ENCODE data around the gene RUBCN. TPM values are rescaled to one million over a fixed set of nuclear protein-coding genes. Genes with fewer than 3 reads are reported as not detected.

The RUBCN gene
- polyA plus RNA-seq, 1 of the 3 experiments (the other 2 are of a cell fraction), result 14.9 TPM

DNA sequence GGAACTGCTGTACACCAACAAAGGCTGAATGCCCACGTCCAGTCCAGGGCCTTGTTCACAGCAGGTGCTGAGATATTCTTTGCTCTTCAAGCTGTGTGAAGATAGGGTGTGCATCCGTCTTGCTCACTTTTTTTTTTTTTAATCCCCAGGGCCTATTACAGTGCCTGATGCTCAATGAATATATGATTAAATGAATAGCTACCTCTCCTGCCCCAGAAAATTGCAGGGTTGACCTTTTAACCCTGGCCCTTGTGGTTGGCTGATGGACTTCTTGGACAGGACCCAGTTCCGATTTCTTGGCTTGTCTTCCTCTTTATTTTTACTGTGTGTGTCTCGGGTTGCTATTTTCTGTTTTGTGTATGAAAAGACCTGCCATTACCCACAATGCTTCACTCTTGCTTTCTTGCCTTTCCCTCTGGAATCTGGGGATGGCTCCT, 10.1 kb upstream of the RUBCN start:
- TF ChIP-seq NFIC (IDR thresholded peaks at IDR 0.05; ENCODE audit: borderline replicate concordance) (peak; percentile 33; the same call in 1 of the 2 replicates), CTCF (IDR thresholded peaks at IDR 0.05) (no peak), GATA2 (CRISPR knock-in tag; IDR thresholded peaks at IDR 0.05) (no peak)
- 60% methylated on average over 4 of the region's 4 CpGs for WGBS (ENCODE audit: low lambda C conversion rate)
- Histone ChIP-seq H3K9me3 (no peaks in the 10 kb centered on the region), H2AFZ (ENCODE audit: low read depth) (no peak overlapping the region), H3K27me3 (ENCODE audit: insufficient read depth) (no peaks in the 10 kb centered on the region), H3K4me3 (ENCODE audit: low read depth in 2 of 2, low read length in 1 of 2) (no peak overlapping the region), H3K79me2 (ENCODE audit: insufficient read depth) (peaks cover 12% of the 10 kb centered on the region), H3K9me2 (no peaks in the 10 kb centered on the region), H3K36me3 (replicated peaks in 1 of 2; ENCODE audit: control insufficient read depth in 1 of 2, insufficient read depth in 2 of 2, low read length in 1 of 2) (no peaks in the 10 kb centered on the region), H3K27ac (ENCODE audit: low read depth in 2 of 2, low read length in 1 of 2) (no peak overlapping the region), H3F3A (replicated peaks; ENCODE audit: insufficient read depth) (peaks cover 40% of the 10 kb centered on the region), H3K9ac (no peak overlapping the region), H4K20me1 (ENCODE audit: insufficient read depth) (peaks cover 13% of the 10 kb centered on the region), H3K4me1 (ENCODE audit: control insufficient read depth in 1 of 2, insufficient read depth in 2 of 2, low read depth in 1 of 2, low read length in 1 of 2) (peaks cover 0 to 5% of the 10 kb centered on the region in 2 experiments; a peak in 3 of 4 replicates), H3K4me2 (no peak overlapping the region)
- no peak for DNase-seq
- CTCF ChIA-PET, result no interaction called here
- POLR2A ChIA-PET, result no interaction called here

DNA sequence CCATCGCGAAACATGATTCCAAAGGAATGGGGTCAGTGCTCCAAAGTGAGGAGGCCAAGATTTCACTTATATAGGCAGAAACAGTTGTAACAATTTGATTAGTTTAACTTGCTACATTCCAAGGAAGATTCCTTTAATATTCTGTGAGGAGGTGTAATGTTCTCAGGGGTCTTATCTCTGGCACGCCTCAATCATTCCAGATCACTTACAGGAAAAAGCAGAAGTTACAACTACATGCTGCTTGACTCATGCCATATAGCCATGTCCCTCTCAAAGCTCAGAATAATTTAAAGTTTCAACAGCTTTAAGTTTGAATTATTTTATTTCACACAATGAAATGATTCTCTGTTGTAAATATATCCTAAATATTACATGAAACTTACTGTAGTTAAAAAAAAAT, 9.5 kb upstream of the RUBCN start:
- H3K9ac ChIP-seq, result no peak overlapping the region
- no peak overlapping the region for H3K4me2 ChIP-seq
- POLR2A ChIA-PET, result interaction anchor here (0.9 kb wide), 1 partner anchor 10 kb away, joined by 3 read pairs; the partner anchor contains the start of gene RUBCN
- H3F3A ChIP-seq (replicated peaks; ENCODE audit: insufficient read depth), result peaks cover 34% of the 10 kb centered on the region
- no peak overlapping the region for H2AFZ ChIP-seq (ENCODE audit: low read depth)
- no peaks in the 10 kb centered on the region for H3K9me3 ChIP-seq
- H3K9me2 ChIP-seq, result no peaks in the 10 kb centered on the region
- H3K79me2 ChIP-seq (ENCODE audit: insufficient read depth), result peaks cover 6% of the 10 kb centered on the region
- DNase-seq, result no peak
- no peak overlapping the region for H3K4me3 ChIP-seq (ENCODE audit: low read depth in 2 of 2, low read length in 1 of 2)
- no peaks in the 10 kb centered on the region for H3K36me3 ChIP-seq (replicated peaks in 1 of 2; ENCODE audit: control insufficient read depth in 1 of 2, insufficient read depth in 2 of 2, low read length in 1 of 2)
- no peak for TF ChIP-seq RXRA (IDR thresholded peaks at IDR 0.05; ENCODE audit: borderline replicate concordance, low read depth)
- H3K27me3 ChIP-seq (ENCODE audit: insufficient read depth), result no peaks in the 10 kb centered on the region
- peaks cover 0 to 4% of the 10 kb centered on the region in 2 experiments; a peak in 2 of 4 replicates for H3K4me1 ChIP-seq (ENCODE audit: control insufficient read depth in 1 of 2, insufficient read depth in 2 of 2, low read depth in 1 of 2, low read length in 1 of 2)
- no peak overlapping the region for H3K27ac ChIP-seq (ENCODE audit: low read depth in 2 of 2, low read length in 1 of 2)
- peaks cover 6% of the 10 kb centered on the region for H4K20me1 ChIP-seq (ENCODE audit: insufficient read depth)
- WGBS (ENCODE audit: low lambda C conversion rate), result 90% methylated on average over 3 of the region's 3 CpGs
- CTCF ChIA-PET, result no interaction called here

DNA sequence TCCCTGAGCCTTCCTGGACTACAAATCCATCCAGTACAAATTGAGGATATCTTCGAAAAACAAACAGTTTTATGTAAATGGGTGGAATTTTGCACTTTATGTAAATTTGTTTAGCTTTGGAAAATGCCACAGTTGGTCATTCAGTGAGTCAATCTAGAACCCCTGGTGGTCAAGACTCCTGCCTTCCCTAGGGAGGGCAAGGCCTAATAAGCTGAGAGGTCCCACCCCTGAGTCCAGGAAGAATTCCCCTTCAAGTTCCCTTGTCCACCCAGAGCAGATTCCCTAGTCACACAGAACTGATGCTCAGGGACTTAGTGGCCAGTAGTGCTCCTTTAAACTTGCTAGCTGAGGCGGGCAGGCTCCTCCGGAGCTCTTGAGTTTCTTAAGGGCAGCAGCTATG, 6.1 kb upstream of the RUBCN start:
- TF ChIP-seq, protein P1, sequence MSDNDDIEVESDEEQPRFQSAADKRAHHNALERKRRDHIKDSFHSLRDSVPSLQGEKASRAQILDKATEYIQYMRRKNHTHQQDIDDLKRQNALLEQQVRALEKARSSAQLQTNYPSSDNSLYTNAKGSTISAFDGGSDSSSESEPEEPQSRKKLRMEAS (IDR thresholded peaks at IDR 0.05; ENCODE audit: low read depth), result no peak
- no peak for TF ChIP-seq RCOR1 (IDR thresholded peaks at IDR 0.05; ENCODE audit: low read length)
- Histone ChIP-seq H3F3A (replicated peaks; ENCODE audit: insufficient read depth) (peaks cover 13% of the 10 kb centered on the region), H4K20me1 (ENCODE audit: insufficient read depth) (no peaks in the 10 kb centered on the region), H3K9ac (no peak overlapping the region), H3K9me3 (no peaks in the 10 kb centered on the region), H3K27ac (ENCODE audit: low read depth in 2 of 2, low read length in 1 of 2) (no peak overlapping the region), H3K9me2 (no peaks in the 10 kb centered on the region), H3K4me3 (ENCODE audit: low read depth in 2 of 2, low read length in 1 of 2) (no peak overlapping the region), H2AFZ (ENCODE audit: low read depth) (no peak overlapping the region), H3K36me3 (replicated peaks in 1 of 2; ENCODE audit: control insufficient read depth in 1 of 2, insufficient read depth in 2 of 2, low read length in 1 of 2) (no peaks in the 10 kb centered on the region), H3K4me1 (ENCODE audit: control insufficient read depth in 1 of 2, insufficient read depth in 2 of 2, low read depth in 1 of 2, low read length in 1 of 2) (peaks cover 0 to under 1% of the 10 kb centered on the region in 2 experiments; a peak in 1 of 4 replicates), H3K27me3 (ENCODE audit: insufficient read depth) (no peaks in the 10 kb centered on the region), H3K79me2 (ENCODE audit: insufficient read depth) (no peaks in the 10 kb centered on the region), H3K4me2 (no peak overlapping the region)
- DNase-seq, result no peak
- ChIA-PET CTCF (interaction anchor here (0.8 to 2.2 kb wide), 3 partner anchors 9 to 34 kb away, joined by 3 to 6 read pairs (median 5); no protein-coding TSS in a partner anchor), POLR2A (no interaction called here)
- WGBS (ENCODE audit: low lambda C conversion rate), result 62% methylated on average over 1 of the region's 3 CpGs

Data from SK-N-SH (cell line).